WTC11 (cell line): ENCODE results near the gene ZNF213. TPM values are rescaled to one million over a fixed set of nuclear protein-coding genes. Genes with fewer than 3 reads are reported as not detected.

ENCODE experiments used
- ATAC-seq: fragments of 200-7000 bp; cut with Tn5 transposase; 2 replicates; pipeline ENCODE4 v1.10.0; 2021; ENCODE audit warnings: mild to moderate bottlenecking, moderate library complexity
- CTCF ChIA-PET: fragments of 300-600 bp; sonication (Branson Sonifier 250); formaldehyde crosslinking; loops from one replicate; lab custom pipeline; 2021; ENCODE audit warnings: antibody characterized with exemption; lab: Charles Lee
- POLR2A ChIA-PET: fragments of 350-600 bp; sonication (Branson Sonifier 250); formaldehyde crosslinking; loops from one replicate; lab custom pipeline; 2021; ENCODE audit warnings: antibody characterized with exemption; lab: Charles Lee
- DNase-seq: peaks from one replicate; pipeline ENCODE4 v3.0.0; 2021; ENCODE audit warnings: low spot score
- H3K27ac Mint-ChIP-seq: 2 replicates; pipeline ENCODE4 v1.8.0; 2021; ENCODE audit warnings: mixed read lengths
- H3K27me3 Mint-ChIP-seq: 2 replicates; pipeline ENCODE4 v1.8.0; 2021; ENCODE audit warnings: low read depth, mild to moderate bottlenecking, moderate library complexity, mixed read lengths
- H3K36me3 Mint-ChIP-seq: 2 replicates; pipeline ENCODE4 v1.8.0; 2021; ENCODE audit warnings: mixed read lengths
- H3K4me1 Mint-ChIP-seq: 2 replicates; pipeline ENCODE4 v1.8.0; 2022; ENCODE audit warnings: mixed read lengths
- H3K4me3 Mint-ChIP-seq: 2 replicates; pipeline ENCODE4 v1.8.0; 2021; ENCODE audit warnings: mild to moderate bottlenecking, moderate library complexity, mixed read lengths
- H3K9me3 Mint-ChIP-seq: 2 replicates; pipeline ENCODE4 v1.8.0; 2021; ENCODE audit warnings: mixed read lengths
- FOXJ3 ChIP-seq: sonication (generic); formaldehyde crosslinking; IDR thresholded peaks from 2 replicates; pipeline ENCODE4 v1.9.0; 2021; ENCODE audit warnings: missing genetic modification reagents, mild to moderate bottlenecking, borderline replicate concordance
- FOXP1 ChIP-seq: sonication (generic); formaldehyde crosslinking; IDR thresholded peaks from 2 replicates; pipeline ENCODE4 v1.8.0; 2022; ENCODE audit warnings: missing genetic modification reagents, mild to moderate bottlenecking, moderate library complexity, borderline replicate concordance
- MYBL2 ChIP-seq: sonication (generic); formaldehyde crosslinking; IDR thresholded peaks from 2 replicates; pipeline ENCODE4 v1.8.1; 2023; ENCODE audit warnings: mild to moderate bottlenecking, moderate library complexity, missing genetic modification reagents
- NFE2L1 ChIP-seq: sonication (generic); formaldehyde crosslinking; IDR thresholded peaks from 2 replicates; pipeline ENCODE4 v1.8.1; 2023; ENCODE audit warnings: missing genetic modification reagents
- SP1 ChIP-seq: sonication (generic); formaldehyde crosslinking; conservative IDR thresholded peaks from 2 replicates; pipeline ENCODE4 v1.8.1; 2022; ENCODE audit warnings: missing genetic modification reagents
- ZNF416 ChIP-seq: fragments of 250-450 bp; sonication (Bioruptor Pico); IDR thresholded peaks from 2 replicates; pipeline ENCODE4 v1.9.0; 2021; ENCODE audit warnings: mild to moderate bottlenecking, inconsistent platforms
- ZNF671 ChIP-seq: fragments of 250-450 bp; sonication (Bioruptor Pico); IDR thresholded peaks from 2 replicates; pipeline ENCODE4 v1.8.0; 2021; ENCODE audit warnings: mild to moderate bottlenecking
- total RNA-seq: library from RNA; stranded (reverse); gene quantifications from 3 replicates; pipeline ENCODE4 v1.2.3, GENCODE V29; 2021
- TF ChIP-seq, protein P1 (sequence below): sonication (generic); formaldehyde crosslinking; IDR thresholded peaks from 2 replicates; pipeline ENCODE4 v1.8.0; 2022; ENCODE audit warnings: missing genetic modification reagents
- TF ChIP-seq, protein P2 (sequence below): sonication (generic); formaldehyde crosslinking; IDR thresholded peaks from 2 replicates; pipeline ENCODE4 v1.8.1; 2022; ENCODE audit warnings: low read depth, missing genetic modification reagents, borderline replicate concordance
- TF ChIP-seq, protein P3 (sequence below): sonication (generic); formaldehyde crosslinking; IDR thresholded peaks from 2 replicates; pipeline ENCODE4 v1.8.1; 2022; ENCODE audit warnings: mild to moderate bottlenecking, moderate library complexity, missing genetic modification reagents
- TF ChIP-seq, protein P4 (sequence below): sonication (generic); formaldehyde crosslinking; IDR thresholded peaks from 2 replicates; pipeline ENCODE4 v1.8.1; 2022; ENCODE audit warnings: mild to moderate bottlenecking, missing genetic modification reagents, moderate library complexity, borderline replicate concordance
- TF ChIP-seq, protein P5 (sequence below): fragments of 250-450 bp; sonication (Bioruptor Pico); IDR thresholded peaks from 2 replicates; pipeline ENCODE4 v1.9.0; 2021; ENCODE audit warnings: mild to moderate bottlenecking, borderline replicate concordance

Gene ZNF213
- total RNA-seq, 1 experiment from 2014 or later = 11.6 TPM

DNA sequence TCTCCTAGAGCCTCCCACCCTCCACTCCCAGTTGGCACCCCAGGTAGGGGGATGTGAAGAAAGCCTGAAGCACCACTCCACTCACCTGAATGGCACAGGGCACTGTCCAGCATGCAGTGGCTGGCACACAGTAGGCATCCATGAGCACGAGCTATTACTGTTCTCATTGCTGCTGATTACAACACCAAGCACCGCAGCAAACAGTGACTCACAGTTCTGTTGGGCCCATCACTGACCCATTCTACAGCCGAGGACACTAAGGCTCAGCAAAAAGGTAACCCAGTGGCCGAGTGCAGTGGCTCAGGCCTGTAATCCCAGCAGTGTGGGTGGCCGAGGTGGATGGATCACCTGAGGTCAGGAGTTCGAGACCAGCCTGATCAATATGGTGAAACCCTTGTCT, 38.5 kb upstream of the ZNF213 start:
- ChIA-PET POLR2A (interaction anchor here (2.8 kb wide), 1 partner anchor 13 kb away, joined by 6 read pairs; no protein-coding TSS in a partner anchor), CTCF (interaction anchor here (0.9 to 8.5 kb wide), 10 partner anchors 9 to 68 kb away, joined by 3 to 68 read pairs (median 6); partner anchors contain the start of gene ZNF205)
- Mint-ChIP-seq H3K36me3 (peaks cover 35% of the 10 kb centered on the region), H3K4me1 (peaks cover 54% of the 10 kb centered on the region), H3K4me3 (peak overlapping the region; percentile 93), H3K9me3 (no peaks in the 10 kb centered on the region), H3K27me3 (no peaks in the 10 kb centered on the region), H3K27ac (peak overlapping the region; percentile 65; the same call in 1 of the 2 replicates)
- no peak for ATAC-seq
- no peak for DNase-seq
- TF ChIP-seq FOXP1 (CRISPR knock-in tag) (peak; percentile 46; the same call in 1 of the 2 replicates), SP1 (CRISPR knock-in tag) (no peak), ZNF416 (CRISPR knock-in tag) (no peak)

DNA sequence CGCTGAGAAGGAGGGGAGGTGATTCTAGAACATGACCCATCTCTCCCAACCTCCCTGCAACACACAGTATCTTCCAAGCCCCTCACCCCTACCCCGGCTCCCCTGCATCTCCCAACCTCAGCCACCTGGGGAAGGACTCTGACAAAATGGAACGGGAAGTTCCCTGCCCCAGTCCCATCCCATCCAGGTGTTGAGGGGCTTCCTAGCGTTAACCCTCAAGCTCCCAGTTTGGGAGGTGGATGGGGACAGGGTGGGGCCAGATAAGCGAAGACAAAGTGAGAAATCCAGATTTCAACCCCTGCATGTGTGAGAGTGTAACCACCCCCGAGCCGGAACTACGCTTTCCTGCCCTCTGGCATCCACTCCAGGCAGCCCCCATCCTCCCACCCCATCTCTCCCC, 37.6 kb upstream of the ZNF213 start:
- DNase-seq = no peak
- H3K9me3 Mint-ChIP-seq = no peaks in the 10 kb centered on the region
- H3K4me1 Mint-ChIP-seq = peaks cover 61% of the 10 kb centered on the region
- H3K27me3 Mint-ChIP-seq = no peaks in the 10 kb centered on the region
- ATAC-seq = 0 out of 2 replicates have a peak, but pooled peaks have one; percentile 1
- peak overlapping the region; percentile 99 for H3K27ac Mint-ChIP-seq
- peak overlapping the region; percentile 93 for H3K4me3 Mint-ChIP-seq
- H3K36me3 Mint-ChIP-seq = peaks cover 26% of the 10 kb centered on the region
- ChIA-PET CTCF (interaction anchor here (0.9 to 8.5 kb wide), 9 partner anchors 18 to 132 kb away, joined by 3 to 68 read pairs (median 21); partner anchors contain the start of genes TNFRSF12A and ZNF213), POLR2A (interaction anchor here (0.7 to 3.4 kb wide), 6 partner anchors 9 to 85 kb away, joined by 3 to 29 read pairs (median 6); no protein-coding TSS in a partner anchor)
- TF ChIP-seq, protein P1, sequence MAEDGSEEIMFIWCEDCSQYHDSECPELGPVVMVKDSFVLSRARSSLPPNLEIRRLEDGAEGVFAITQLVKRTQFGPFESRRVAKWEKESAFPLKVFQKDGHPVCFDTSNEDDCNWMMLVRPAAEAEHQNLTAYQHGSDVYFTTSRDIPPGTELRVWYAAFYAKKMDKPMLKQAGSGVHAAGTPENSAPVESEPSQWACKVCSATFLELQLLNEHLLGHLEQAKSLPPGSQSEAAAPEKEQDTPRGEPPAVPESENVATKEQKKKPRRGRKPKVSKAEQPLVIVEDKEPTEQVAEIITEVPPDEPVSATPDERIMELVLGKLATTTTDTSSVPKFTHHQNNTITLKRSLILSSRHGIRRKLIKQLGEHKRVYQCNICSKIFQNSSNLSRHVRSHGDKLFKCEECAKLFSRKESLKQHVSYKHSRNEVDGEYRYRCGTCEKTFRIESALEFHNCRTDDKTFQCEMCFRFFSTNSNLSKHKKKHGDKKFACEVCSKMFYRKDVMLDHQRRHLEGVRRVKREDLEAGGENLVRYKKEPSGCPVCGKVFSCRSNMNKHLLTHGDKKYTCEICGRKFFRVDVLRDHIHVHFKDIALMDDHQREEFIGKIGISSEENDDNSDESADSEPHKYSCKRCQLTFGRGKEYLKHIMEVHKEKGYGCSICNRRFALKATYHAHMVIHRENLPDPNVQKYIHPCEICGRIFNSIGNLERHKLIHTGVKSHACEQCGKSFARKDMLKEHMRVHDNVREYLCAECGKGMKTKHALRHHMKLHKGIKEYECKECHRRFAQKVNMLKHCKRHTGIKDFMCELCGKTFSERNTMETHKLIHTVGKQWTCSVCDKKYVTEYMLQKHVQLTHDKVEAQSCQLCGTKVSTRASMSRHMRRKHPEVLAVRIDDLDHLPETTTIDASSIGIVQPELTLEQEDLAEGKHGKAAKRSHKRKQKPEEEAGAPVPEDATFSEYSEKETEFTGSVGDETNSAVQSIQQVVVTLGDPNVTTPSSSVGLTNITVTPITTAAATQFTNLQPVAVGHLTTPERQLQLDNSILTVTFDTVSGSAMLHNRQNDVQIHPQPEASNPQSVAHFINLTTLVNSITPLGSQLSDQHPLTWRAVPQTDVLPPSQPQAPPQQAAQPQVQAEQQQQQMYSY (CRISPR knock-in tag) = peak; percentile 63
- TF ChIP-seq FOXJ3 (CRISPR knock-in tag) = no peak
- TF ChIP-seq SP1 (CRISPR knock-in tag) = 0 out of 2 replicates have a peak, but pooled peaks have one; percentile 25
- TF ChIP-seq, protein P2, sequence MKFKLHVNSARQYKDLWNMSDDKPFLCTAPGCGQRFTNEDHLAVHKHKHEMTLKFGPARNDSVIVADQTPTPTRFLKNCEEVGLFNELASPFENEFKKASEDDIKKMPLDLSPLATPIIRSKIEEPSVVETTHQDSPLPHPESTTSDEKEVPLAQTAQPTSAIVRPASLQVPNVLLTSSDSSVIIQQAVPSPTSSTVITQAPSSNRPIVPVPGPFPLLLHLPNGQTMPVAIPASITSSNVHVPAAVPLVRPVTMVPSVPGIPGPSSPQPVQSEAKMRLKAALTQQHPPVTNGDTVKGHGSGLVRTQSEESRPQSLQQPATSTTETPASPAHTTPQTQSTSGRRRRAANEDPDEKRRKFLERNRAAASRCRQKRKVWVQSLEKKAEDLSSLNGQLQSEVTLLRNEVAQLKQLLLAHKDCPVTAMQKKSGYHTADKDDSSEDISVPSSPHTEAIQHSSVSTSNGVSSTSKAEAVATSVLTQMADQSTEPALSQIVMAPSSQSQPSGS (CRISPR knock-in tag) = no peak
- TF ChIP-seq FOXP1 (CRISPR knock-in tag) = 0 out of 2 replicates have a peak, but pooled peaks have one; percentile 25
- TF ChIP-seq, protein P3, sequence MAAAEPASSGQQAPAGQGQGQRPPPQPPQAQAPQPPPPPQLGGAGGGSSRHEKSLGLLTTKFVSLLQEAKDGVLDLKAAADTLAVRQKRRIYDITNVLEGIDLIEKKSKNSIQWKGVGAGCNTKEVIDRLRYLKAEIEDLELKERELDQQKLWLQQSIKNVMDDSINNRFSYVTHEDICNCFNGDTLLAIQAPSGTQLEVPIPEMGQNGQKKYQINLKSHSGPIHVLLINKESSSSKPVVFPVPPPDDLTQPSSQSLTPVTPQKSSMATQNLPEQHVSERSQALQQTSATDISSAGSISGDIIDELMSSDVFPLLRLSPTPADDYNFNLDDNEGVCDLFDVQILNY (CRISPR knock-in tag) = no peak
- TF ChIP-seq NFE2L1 (CRISPR knock-in tag) = peak; percentile 46; the same call in 1 of the 2 replicates

DNA sequence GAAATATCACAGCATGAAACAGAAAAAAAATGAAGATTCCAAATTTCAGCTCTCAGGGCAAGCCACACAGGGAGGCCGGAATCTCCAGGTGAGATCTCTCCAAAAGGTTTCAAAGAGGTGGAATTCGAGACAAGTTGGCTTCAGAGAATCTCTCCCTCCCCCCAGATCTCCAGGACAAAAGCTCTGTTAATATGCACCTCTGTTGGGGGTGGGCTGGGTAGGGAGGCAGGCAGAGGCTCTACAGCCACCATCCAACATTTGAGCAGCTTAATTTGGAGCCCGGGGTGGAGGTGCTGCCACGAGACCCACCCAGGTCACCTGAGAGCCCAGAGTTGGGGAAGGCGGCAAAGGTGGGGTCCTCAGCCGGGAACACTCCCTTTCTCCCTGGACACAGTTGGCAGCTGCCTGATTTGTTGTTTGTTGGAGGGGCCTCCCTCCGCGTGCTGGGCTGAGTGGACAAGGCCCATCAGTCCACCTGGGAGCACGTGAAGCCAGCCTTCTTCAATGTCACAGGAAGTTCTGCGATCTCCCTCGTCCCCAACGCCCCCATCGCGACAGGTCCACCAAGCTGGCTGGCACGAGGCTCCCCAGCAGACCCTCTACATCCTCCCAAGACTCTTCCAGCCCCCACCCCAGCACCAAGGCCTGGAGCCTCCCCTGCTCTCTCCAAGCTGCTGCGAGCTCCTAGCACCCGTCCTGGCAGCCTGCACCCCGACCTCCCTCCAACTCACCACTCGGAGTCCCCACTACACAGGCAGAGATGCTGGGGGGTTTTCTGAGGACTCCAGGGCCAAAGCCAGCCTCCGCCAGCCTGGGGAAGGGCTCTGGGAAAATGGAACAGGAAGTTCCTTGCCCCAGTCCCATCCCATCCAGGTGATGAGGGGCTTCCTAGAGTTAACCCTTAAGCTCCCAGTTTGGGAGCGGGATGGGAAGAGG, 36.1 kb upstream of the ZNF213 start, which contains the start of gene ZSCAN10:
ZSCAN10 (minus strand) TSS at position 836 of the 936 bp plus-strand sequence. CDS start 6,357 bp downstream, outside the sequence.
- H3K36me3 Mint-ChIP-seq = peaks cover 19% of the 10 kb centered on the region
- no peaks in the 10 kb centered on the region for H3K9me3 Mint-ChIP-seq
- peaks cover 65% of the 10 kb centered on the region for H3K4me1 Mint-ChIP-seq
- DNase-seq = peak; percentile 75
- H3K4me3 Mint-ChIP-seq = peak within 1 kb of the TSS; percentile 93
- POLR2A ChIA-PET = interaction anchor here (0.6 to 3.4 kb wide), 34 partner anchors 8 to 1155 kb away, joined by 3 to 29 read pairs (median 5); partner anchors contain the start of genes CLDN9, CREBBP, HCFC1R1 and THOC6
- ATAC-seq = peak; percentile 33
- peak within 1 kb of the TSS; percentile 99 for H3K27ac Mint-ChIP-seq
- no peaks in the 10 kb centered on the region for H3K27me3 Mint-ChIP-seq
- CTCF ChIA-PET = interaction anchor here (0.6 to 8.5 kb wide), 29 partner anchors 9 to 950 kb away, joined by 3 to 68 read pairs (median 4); partner anchors contain the start of genes CLDN6, KREMEN2, RAB26 and THOC6
- TF ChIP-seq, protein P4, sequence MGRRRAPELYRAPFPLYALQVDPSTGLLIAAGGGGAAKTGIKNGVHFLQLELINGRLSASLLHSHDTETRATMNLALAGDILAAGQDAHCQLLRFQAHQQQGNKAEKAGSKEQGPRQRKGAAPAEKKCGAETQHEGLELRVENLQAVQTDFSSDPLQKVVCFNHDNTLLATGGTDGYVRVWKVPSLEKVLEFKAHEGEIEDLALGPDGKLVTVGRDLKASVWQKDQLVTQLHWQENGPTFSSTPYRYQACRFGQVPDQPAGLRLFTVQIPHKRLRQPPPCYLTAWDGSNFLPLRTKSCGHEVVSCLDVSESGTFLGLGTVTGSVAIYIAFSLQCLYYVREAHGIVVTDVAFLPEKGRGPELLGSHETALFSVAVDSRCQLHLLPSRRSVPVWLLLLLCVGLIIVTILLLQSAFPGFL = no peak
- TF ChIP-seq, protein P5, sequence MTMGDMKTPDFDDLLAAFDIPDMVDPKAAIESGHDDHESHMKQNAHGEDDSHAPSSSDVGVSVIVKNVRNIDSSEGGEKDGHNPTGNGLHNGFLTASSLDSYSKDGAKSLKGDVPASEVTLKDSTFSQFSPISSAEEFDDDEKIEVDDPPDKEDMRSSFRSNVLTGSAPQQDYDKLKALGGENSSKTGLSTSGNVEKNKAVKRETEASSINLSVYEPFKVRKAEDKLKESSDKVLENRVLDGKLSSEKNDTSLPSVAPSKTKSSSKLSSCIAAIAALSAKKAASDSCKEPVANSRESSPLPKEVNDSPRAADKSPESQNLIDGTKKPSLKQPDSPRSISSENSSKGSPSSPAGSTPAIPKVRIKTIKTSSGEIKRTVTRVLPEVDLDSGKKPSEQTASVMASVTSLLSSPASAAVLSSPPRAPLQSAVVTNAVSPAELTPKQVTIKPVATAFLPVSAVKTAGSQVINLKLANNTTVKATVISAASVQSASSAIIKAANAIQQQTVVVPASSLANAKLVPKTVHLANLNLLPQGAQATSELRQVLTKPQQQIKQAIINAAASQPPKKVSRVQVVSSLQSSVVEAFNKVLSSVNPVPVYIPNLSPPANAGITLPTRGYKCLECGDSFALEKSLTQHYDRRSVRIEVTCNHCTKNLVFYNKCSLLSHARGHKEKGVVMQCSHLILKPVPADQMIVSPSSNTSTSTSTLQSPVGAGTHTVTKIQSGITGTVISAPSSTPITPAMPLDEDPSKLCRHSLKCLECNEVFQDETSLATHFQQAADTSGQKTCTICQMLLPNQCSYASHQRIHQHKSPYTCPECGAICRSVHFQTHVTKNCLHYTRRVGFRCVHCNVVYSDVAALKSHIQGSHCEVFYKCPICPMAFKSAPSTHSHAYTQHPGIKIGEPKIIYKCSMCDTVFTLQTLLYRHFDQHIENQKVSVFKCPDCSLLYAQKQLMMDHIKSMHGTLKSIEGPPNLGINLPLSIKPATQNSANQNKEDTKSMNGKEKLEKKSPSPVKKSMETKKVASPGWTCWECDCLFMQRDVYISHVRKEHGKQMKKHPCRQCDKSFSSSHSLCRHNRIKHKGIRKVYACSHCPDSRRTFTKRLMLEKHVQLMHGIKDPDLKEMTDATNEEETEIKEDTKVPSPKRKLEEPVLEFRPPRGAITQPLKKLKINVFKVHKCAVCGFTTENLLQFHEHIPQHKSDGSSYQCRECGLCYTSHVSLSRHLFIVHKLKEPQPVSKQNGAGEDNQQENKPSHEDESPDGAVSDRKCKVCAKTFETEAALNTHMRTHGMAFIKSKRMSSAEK (CRISPR knock-in tag) = 0 out of 2 replicates have a peak, but pooled peaks have one; percentile 48
- no peak; the same call in 1 of the 2 replicates for TF ChIP-seq ZNF671 (CRISPR knock-in tag)
- TF ChIP-seq MYBL2 (CRISPR knock-in tag) = 0 out of 2 replicates have a peak, but pooled peaks have one; percentile 13
